ENCODE measurements around the gene ZBED6.
A peak's percentile ranks its signal among the peaks of the same experiment; 100 is the strongest.
"Not testable (repeated sequence)": the region's sequence is repeated elsewhere in the genome, so short reads cannot be mapped to it uniquely, and the experiment has no call there.

Gene ZBED6, protein sequence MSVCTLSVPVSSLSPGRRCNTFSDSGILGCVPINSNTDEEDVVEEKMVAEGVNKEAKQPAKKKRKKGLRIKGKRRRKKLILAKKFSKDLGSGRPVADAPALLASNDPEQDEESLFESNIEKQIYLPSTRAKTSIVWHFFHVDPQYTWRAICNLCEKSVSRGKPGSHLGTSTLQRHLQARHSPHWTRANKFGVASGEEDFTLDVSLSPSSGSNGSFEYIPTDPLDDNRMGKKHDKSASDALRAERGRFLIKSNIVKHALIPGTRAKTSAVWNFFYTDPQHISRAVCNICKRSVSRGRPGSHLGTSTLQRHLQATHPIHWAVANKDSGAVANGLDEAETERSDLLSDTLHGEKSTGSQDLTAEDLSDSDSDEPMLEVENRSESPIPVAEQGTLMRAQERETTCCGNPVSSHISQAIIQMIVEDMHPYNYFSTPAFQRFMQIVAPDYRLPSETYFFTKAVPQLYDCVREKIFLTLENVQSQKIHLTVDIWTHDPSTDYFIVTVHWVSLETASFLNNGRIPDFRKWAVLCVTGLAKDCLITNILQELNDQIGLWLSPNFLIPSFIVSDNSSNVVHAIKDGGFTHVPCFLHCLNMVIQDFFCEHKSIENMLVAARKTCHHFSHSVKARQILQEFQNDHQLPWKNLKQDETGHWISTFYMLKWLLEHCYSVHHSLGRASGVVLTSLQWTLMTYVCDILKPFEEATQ (N-terminal part only)

DNA sequence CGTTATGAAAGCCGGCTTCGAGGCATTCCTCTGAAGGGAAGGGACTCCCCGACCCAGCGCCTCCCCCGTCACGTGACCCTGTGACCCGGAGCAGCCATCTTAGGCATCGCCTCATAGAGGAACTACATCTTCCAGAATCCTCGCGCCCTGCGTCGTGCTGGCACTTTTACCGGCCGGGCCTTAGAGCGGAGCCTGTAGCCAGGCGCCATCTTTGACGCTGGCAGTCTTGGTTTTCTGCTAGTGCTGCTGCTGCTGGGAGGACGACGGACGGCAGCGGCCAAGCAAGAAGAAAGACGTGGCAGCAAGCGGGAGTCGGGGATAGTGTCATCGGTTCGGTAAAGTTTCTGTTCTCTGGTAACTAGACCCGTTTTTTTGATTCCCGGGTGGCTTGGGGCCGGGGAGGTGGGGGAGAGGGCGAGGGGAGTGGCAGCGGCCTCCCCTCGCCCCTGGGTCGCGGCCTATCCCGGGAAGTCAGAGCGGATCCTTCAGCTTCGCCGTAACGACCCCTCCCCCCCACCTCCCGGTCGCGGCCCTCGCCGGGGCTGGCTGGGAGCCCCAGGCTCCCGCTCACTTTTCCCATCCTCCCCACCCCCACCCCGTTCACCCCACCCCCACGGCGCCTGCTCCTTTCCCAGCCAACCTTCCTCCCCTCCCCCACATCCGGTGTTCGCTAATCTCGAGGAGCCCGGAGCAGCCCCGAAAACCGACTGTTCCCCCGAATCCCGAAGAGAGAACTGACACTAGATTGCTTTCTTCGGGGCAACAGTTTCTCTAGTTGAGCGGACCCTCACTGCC, at the start of gene ZBED6, which contains the start of gene ZC3H11A:
Gene ZBED6 (plus strand): TSS at position 183 of the 795 bp plus-strand sequence. CDS start 1,900 bp downstream, outside the sequence.
Gene ZC3H11A (plus strand): TSS at position 183 of the 795 bp plus-strand sequence. CDS start 21,448 bp downstream, outside the sequence.
- DNase-seq (ENCODE audit: low read depth) = peak; percentile 99

DNA sequence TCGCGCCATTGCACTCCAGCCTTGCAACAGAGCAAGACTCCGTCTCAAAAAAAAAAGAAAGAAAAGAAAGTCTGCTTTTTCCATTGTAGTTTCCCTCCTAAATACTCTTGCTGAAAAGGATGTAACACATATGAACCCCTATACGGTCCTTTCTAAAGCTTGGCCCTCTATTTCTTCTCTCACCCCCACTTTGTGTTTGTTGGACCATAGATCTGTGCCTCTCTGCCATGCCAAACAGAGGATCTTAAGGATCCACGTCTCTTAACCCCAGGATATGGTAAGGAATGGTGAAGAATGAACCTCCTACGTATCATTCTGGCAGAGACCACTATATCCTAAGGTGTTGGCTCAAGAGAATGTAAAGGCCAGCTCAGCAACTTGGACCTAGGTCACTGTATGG, 49.1 kb upstream of the ZBED6 start:
- no peak for DNase-seq (ENCODE audit: low read depth)

DNA sequence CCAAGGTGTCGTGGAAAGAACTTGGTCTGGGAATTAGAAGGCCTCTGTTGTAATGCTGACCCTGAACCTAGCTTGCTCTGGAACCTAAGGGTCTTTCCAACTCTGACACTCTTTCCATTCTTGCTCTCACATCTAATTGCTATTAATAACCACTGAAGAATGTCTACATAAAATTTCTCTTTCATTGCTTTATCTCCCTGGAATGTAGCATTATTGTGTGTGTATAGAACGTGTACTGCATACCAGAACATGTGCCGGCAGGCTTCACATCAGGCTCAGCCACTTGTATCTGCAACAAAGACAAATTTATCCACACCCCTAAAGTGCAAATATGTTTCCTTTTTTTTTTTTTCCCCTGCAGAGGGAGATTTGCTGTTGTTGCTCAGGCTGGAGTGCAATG, 44.4 kb upstream of the ZBED6 start:
- peak; percentile 90 for DNase-seq (ENCODE audit: low read depth)

DNA sequence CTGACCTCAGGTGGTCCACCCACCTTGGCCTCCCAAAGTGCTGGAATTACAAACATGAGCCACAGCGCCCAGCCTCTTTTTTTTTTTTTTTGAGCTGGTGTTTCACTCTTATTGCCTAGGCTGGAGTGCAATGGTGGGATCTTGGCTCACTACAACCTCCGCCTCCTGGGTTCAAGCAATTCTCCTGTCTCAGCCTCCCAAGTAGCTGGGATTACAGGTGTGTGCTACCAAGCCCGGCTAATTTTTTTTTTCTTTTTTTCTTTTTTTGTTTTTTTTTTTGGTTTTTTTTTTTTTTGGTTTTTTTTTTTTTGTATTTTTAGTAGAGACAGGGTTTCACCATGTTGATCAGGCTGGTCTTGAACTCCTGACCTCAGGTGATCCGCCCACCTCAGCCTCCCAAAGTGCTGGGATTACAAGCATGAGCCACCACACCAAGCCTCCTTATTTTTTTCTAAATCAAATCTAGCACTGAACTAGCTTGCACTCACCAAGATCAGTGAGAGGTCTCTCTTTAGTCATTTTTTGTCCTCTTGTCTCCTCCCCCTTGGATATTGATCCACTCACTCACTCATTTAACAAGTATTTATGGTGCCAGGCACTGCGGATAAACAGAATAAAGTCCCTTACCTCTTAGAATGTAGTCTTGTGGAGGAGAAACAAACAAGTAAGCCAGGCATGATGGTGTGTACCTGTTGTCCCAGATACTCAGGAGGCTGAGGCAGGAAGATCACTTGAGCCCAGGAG, 43.6 kb upstream of the ZBED6 start:
- not testable (repeated sequence) for DNase-seq (ENCODE audit: low read depth)

DNA sequence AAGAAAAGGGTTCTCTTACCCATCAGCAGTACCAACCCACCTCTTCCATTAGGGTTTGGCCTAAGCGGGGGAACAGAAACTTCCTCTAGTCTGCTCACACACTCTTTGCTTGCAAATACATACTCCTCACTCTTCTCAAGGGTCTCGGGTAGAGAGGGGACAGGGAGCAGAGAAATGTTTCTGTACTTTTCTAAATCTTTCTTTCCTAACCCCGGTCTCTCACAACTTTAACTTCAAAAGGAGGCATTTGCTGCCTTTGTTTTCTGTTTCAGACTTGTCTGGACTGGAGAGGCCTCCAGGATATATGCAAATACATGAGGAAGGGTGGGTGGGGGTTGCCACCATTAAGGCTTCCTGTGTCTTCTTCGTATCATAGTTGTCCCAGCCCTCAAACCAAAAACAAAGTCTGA, 41.0 kb upstream of the ZBED6 start:
- no peak for DNase-seq (ENCODE audit: low read depth)

DNA sequence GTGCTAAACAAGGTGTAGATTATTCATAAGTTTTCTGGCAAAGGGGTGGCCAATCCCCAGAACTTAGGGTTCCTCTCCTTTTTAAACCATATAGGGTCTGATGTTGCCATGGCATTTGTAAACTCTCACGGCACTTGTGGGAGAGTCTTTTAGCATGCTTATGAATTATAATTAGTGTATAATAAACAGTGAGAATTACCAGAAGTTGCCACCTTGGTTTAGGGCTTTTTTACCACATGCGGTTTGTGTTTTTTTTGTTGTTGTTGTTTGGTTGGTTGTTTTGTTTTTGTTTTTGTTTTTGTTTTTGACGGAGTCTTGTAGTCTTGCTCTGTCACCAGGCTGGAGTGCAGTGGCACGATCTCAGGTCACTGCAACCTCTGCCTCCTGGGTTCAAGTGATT, 39.4 kb upstream of the ZBED6 start:
- DNase-seq (ENCODE audit: low read depth) = no peak

DNA sequence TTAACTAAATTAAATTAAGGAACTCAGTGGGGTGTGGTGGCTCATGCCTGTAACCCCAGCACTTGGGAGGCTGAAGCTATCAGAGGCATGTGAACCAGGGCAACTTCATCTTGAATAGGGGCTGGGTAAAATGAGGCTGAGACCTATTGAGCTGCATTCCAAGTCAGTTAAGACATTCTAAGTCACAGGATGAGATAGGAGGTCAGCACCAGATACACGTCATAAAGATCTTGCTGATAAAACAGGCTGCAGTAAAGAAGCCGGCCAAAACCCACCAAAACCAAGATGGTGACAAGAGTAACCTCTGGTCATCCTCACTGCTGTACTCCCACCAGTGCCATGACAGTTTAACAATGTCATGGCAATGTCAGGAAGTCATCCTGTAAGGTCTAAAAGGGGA, 36.7 kb upstream of the ZBED6 start:
- DNase-seq (ENCODE audit: low read depth) = peak; percentile 34

DNA sequence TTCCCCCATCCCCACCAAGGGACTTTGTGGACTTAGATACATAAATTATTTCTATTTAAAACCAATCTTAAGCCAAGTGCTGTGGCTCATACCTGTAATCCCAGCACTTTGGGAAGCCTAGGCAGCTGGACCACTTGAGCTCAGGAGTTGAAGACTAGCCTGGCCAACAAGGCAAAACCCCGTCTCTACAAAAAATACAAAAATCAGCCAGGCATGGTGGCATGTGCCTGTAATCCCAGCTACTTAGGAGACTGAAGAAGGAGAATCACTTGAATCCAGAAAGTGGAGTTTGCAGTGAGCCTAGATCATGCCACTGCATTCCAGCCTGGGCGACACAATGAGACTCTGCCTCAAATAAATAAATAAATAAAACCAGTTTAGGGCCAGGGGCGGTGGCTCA, 34.9 kb upstream of the ZBED6 start:
- no peak for DNase-seq (ENCODE audit: low read depth)

DNA sequence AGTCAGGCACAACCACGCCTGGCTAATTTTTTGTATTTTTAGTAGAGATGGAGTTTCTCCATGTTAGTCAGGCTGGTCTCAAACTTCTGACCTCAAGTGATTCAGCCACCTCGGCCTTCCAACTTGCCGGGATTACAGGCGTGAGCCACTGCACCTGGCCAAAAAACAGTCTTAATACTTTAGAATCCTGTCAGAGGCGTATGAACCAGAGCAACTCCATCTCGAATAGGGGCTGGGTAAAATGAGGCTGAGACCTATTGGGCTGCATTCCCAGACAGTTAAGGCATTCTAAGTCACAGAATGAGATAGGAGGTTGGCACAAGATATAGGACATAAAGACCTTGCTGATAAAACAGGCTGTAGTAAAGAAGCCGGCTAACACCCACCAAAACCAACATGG, 33.5 kb upstream of the ZBED6 start:
- not testable (repeated sequence) for DNase-seq (ENCODE audit: low read depth)

DNA sequence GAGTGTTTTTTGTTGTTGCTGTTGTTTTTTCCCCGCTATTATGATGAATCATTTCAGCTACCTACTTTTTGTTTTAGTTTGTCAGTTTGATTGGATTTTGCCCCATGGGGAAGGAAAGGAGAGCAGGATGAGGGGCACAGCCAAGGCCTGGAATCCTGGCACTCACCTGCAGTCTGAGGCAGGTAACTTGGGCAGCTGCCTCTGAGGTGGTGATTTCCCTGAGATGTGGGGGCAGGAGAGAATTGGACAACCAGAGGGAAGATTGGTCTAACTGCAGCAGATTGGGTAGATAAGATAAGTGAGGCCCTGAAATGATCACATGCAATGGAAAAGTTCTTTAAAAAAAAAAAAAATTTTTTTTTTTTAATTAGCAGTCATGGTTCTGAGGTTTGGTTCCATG, 31.9 kb upstream of the ZBED6 start:
- DNase-seq (ENCODE audit: low read depth) = no peak

DNA sequence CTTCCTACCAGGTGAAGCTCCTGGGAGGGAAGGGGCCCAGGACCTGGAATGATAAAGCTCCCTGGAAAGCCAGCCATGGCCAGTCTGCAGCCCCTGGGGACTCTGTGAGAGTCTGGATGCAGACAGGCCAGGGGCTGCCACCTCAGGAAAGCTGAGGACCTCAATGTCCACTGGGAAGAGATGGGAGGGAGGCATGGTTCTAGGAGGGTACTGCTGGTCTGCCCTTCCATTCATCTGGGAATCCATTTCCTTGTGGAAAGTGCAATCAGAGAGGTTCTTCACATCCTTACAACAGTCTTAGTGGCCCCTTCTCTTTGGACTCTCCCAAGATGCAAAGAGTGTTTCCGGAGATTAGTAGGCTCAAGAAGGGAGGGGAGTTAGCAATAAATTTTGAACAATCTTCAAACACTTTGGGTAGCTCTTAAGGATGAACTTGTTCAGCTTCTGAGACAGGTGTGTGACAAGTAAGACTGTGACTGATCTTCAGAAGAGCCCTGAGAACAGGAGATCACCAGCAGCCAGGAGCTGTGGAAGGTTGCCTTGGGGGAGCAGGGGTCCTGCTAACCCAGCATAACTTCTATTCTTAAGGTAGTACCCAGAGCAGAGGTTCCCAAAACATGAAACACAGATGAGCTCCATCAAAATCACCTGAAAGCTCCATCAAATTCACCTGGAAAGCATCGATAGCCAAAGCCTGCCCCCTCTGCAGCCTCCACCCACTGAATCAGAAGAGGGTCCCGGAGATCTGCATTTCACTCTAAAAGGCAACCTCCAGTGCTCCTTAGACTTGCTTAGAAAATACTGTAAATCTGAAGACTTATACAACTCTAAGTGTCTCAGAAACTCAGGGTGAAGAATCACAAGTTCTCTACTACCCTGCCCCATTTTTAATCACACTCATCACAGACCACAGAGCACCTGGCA, 31.1 kb upstream of the ZBED6 start:
- DNase-seq (ENCODE audit: low read depth) = no peak

DNA sequence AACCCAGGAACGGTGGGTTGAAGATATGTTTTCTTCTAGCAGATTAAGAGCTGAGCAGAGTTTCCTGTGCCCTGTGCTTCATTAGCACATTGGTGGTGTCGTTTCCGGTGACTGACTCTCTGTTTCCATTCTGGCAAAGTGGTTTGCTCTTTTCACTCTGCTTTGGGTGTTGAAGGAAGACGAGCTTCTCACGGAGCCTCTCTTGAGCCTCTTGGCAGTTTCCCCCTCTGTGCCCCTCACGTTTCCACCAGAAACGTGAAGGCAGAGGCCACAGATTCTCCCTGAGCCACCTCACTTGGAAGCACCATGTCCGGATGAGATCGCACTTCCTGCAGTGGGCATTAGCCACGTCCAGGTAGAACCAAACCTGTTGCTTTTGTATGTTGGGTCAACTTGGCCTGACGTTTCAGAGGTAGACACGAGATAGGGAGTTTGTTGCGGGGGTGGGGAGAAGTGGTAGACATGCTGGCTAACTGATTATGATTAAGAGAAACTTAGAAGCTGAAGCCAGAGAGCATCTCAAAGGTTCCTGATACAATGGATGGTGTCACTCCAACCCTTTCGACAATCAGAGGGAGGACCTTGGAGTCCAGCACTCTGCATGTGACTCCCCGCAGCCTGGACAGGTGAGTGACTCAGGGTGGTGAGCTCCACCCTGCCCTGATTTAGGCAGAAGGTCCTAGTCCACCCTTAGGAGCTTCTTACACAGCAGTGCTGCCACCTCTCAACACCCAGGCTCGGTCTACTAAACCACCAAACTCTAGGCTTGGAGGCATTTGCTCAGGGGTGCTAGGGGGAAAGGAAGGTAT, 30.2 kb upstream of the ZBED6 start, which contains the start of gene LAX1:
Gene LAX1 (plus strand): TSS at position 155 of the 809 bp plus-strand sequence. CDS start 383 bp downstream, at position 538.
- DNase-seq (ENCODE audit: low read depth) = no peak

DNA sequence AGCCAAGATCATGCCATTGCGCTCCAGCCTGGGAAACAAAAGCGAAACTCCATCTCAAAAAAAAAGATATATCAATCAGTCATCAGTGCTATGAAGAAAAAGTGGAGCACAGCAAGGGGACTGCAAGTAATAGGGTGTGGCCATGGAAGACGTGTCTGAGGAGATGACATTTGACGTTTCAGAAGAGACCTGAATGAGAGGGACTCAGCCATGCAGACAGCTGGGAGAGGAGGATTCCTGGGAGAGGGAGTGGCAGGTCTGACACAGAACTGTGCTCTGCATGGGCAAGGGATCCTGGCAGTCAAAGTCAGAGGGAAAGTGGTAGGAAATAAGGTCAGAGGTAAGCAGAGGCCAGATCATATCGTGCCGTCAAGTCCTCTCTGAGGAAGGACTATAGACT, 27.2 kb upstream of the ZBED6 start:
- no peak for DNase-seq (ENCODE audit: low read depth)

DNA sequence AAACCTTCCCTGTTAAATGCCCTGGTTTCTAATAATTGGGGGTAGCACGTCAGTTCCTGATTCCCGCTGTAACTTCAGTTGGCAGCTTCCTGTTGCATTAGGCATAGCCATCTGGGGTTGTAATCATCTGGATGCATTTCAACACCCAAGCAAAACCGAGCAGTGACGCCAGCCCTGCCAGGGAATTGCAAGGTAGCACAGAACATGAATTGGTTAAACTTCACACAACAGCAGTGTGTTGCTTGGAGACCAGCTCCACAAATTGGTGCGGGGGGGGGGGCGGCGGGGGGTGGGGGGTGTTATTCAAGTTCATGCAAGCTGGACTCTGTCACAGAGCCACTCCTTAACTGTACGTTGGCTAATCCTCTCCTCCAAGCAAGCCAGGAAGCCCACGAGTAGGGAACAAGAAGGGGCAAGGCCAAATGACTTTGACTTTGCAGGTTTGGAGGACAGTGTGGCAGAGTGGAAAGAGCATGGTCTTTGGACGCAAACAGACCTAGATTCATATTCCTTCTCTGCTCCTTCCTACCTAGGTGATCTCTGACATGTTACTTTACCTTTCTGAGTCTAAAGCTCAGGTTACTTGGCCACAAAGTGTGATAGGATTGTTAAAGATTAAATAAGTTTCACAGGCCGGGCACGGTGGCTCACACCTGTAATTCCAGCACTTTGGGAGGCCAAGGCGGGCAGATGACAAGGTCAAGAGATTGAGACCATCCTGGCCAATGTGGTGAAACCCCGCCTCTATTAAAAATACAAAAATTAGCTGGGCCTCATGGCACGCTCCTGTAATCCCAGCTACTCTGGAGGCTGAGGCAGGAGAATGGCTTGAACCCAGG, 25.7 kb upstream of the ZBED6 start:
- peak; percentile 89 for DNase-seq (ENCODE audit: low read depth)

DNA sequence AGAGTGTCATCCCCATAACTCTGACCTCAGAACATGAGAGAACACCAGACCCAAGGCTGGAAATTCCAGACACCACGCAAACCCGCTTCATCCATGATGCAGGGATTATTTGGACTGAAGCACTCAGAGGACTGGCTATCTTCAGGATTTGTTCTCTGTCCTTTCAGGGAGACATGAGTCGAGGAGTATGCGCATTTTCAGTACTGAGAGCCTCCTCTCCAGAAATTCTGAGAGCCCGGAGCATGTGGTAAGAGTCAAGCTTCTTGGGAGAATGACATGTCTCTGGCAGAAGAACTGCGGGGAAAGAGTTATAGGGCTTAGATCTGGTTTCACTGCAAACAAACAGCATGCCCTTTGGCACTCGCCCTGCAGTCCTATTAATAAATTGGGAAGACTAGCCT, 23.5 kb upstream of the ZBED6 start:
- DNase-seq (ENCODE audit: low read depth) = no peak

DNA sequence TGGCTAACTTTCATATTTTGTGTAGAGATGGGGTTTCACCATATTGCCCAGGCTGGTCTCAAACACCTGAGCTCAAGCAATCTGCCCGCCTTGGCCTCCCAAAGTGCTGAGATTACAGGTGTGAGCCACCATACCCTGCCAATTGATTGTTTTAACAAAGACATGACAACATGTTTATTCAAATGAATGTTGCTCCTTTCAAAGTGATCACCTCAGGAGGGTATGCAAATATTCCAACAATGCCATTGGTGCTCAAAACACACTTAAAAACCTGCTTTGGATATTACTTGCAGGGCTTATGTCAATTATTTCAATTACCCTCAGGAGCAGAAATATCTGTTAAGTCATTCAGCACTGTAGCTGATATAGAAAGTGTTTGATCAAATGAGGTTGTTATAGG, 22.6 kb upstream of the ZBED6 start:
- no peak for DNase-seq (ENCODE audit: low read depth)

DNA sequence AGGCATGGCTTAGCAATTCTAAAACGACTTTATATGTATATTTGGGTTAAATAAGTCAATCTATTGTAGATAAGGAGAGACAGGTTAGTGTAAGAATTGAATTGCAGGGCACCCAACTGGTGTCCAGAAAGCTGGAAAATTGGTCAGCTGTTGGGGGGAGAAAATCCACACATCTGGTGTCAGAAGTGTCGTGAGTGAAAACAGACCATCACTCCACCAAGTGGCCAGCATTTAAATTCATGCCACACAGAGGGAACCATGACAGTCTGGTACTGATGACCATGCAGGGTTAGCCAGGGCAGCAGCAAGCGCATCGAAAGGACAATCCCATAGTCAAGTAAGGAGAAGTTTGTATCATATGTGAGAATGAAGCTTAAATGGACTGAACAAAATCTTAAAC, 18.8 kb upstream of the ZBED6 start:
- peak; percentile 31 for DNase-seq (ENCODE audit: low read depth)

DNA sequence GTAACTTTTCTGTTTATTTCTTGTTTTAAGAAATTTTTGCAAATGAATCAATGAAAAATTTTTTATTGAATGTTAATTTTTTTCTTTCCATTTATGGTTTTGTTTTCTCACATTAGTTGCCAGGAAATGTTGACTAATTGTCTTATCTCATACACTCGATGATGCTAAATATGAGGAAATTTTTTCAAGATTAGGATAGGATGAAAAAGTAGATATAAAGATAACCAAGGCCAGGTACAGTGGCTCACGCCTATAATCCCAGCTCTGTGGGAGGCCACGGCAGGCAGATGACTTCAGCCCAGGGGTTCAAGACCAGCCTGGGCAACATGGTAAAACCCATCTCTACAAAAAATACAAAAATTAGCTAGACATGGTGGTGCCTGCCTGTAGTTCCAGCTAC, 17.8 kb upstream of the ZBED6 start:
- DNase-seq (ENCODE audit: low read depth) = no peak

DNA sequence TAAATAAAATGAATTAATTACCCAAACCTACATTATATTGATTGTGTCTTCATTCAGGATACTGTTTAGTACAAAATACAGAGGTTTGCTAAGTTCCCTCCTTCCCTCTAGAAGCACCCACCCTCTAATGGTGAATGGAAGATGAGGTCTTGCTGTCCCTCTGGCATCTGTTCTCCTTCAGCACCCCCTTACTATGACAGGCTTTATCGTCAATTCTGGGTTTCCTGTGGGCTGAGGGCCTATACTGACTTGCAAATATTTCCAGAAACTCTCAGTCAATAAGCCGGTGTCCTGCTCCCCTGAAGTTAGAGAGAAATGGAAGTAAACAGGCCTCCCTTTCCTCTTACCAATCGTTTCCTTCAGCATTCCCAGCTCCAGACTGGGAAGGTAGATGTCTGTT, 17.3 kb upstream of the ZBED6 start:
- DNase-seq (ENCODE audit: low read depth) = no peak

Measured in EH (cell line).